Tibial artery (tissue), 4 donors: ENCODE data around the gene RNF112.

ENCODE experiments used
- DNase-seq, 2 donors: peaks; one replicate each; pipeline ENCODE4 v3.0.0-alpha.2; 2019
- H3K27ac ChIP-seq, 2 donors: fragments of 200-600 bp; sonication (generic) in 1 of 2; 1 replicate in 1 of 2; 2 replicates in 1 of 2; pipeline ENCODE4 v1.5.1; 2018 to 2019; ENCODE audit warnings: mild to moderate bottlenecking in 1 of 2
- H3K27me3 ChIP-seq, 2 donors: fragments of 200-600 bp; sonication (generic) in 1 of 2; one replicate each; pipeline versions ENCODE4 v1.5.1 to v1.6.0; 2016 to 2019
- H3K36me3 ChIP-seq, 3 donors: fragments of 200-600 bp; sonication (generic) in 2 of 3; one replicate each; pipeline ENCODE4 v1.5.1; 2016 to 2019; ENCODE audit warnings: mild to moderate bottlenecking in 2 of 3
- H3K4me1 ChIP-seq, 4 donors: fragments of 200-600 bp; sonication (generic) in 2 of 4; 1 replicate in 3 of 4; 2 replicates in 1 of 4; pipeline ENCODE4 v1.5.1; 2016 to 2019
- H3K4me3 ChIP-seq, 2 donors: fragments of 200-600 bp; sonication (generic) in 1 of 2; 1 replicate in 1 of 2; 2 replicates in 1 of 2; pipeline ENCODE4 v1.5.1; 2018 to 2019; ENCODE audit warnings: mild to moderate bottlenecking in 2 of 2
- H3K9me3 ChIP-seq, 3 donors: fragments of 200-600 bp; sonication (generic) in 1 of 3; one replicate each; pipeline ENCODE4 v1.5.1; 2016 to 2019
- CTCF ChIP-seq, 2 experiments: fragments of 200-600 bp in 1 of 2; fragments of 450-650 bp in 1 of 2; IDR thresholded peaks; one replicate each; pipeline ENCODE4 v1.5.1; 2017 to 2019; ENCODE audit warnings: antibody characterized with exemption in 2 of 2, mild to moderate bottlenecking in 1 of 2, moderate library complexity in 1 of 2
- intact Hi-C: fragments of 100-400 bp; cut with DNase I; formaldehyde crosslinking; loops from one replicate; pipeline ENCODE4 v1.15.0; 2023; ENCODE audit warnings: low total_unique reads

The RNF112 gene

GRCh38 chr17:19421219-19421618 lies 10.2 kb downstream of the RNF112 start:
- Histone ChIP-seq H3K27me3 (no peaks in the 10 kb centered on the region), H3K4me3 (no peak overlapping the region), H3K4me1 (no peaks in the 10 kb centered on the region), H3K27ac (no peak overlapping the region), H3K9me3 (no peaks in the 10 kb centered on the region), H3K36me3 (no peaks in the 10 kb centered on the region)
- TF ChIP-seq CTCF (IDR thresholded peaks at IDR 0.05): no peak
- DNase-seq: no peak
- intact Hi-C loops: no loop called here

GRCh38 chr17:19421926-19422325 lies 10.9 kb downstream of the RNF112 start:
- no peaks in the 10 kb centered on the region for H3K9me3 ChIP-seq
- TF ChIP-seq CTCF (IDR thresholded peaks at IDR 0.05): no peak
- H3K27me3 ChIP-seq: no peaks in the 10 kb centered on the region
- DNase-seq: no peak
- intact Hi-C loops: no loop called here
- H3K36me3 ChIP-seq: no peaks in the 10 kb centered on the region
- no peak overlapping the region for H3K27ac ChIP-seq
- no peak overlapping the region for H3K4me3 ChIP-seq
- H3K4me1 ChIP-seq: no peaks in the 10 kb centered on the region

- Histone ChIP-seq H3K27ac (no peak overlapping the region), H3K4me3 (no peak overlapping the region), H3K36me3 (no peaks in the 10 kb centered on the region), H3K4me1 (no peaks in the 10 kb centered on the region), H3K9me3 (no peaks in the 10 kb centered on the region), H3K27me3 (no peaks in the 10 kb centered on the region)
- TF ChIP-seq CTCF (IDR thresholded peaks at IDR 0.05): no peak
- DNase-seq: no peak
- intact Hi-C loops: no loop called here
These were observed 14.2 kb downstream of the RNF112 start for GRCh38 chr17:19424934-19425868.

GRCh38 chr17:19426631-19427030 lies 15.6 kb downstream of the RNF112 start:
- no peak for TF ChIP-seq CTCF (IDR thresholded peaks at IDR 0.05)
- Histone ChIP-seq H3K4me1 (no peaks in the 10 kb centered on the region), H3K27me3 (no peaks in the 10 kb centered on the region), H3K36me3 (no peaks in the 10 kb centered on the region), H3K9me3 (no peaks in the 10 kb centered on the region), H3K27ac (no peak overlapping the region), H3K4me3 (no peak overlapping the region)
- no peak for DNase-seq
- intact Hi-C loops: no loop called here

GRCh38 chr17:19431691-19432090 lies 20.7 kb downstream of the RNF112 start:
- no peak for TF ChIP-seq CTCF (IDR thresholded peaks at IDR 0.05)
- Histone ChIP-seq H3K27me3 (no peaks in the 10 kb centered on the region), H3K9me3 (no peaks in the 10 kb centered on the region), H3K4me3 (no peak overlapping the region), H3K4me1 (no peaks in the 10 kb centered on the region), H3K36me3 (no peaks in the 10 kb centered on the region), H3K27ac (no peak overlapping the region)
- intact Hi-C loops: loop anchor here (2.0 kb wide), 1 partner anchor 19 kb away; no protein-coding TSS in a partner anchor
- no peak for DNase-seq
